ENCODE results near the gene PDHB.

The PDHB gene

GRCh38 chr3:58403513-58404109, 30.0 kb downstream of the PDHB start:
- DNase-seq (ENCODE audit: low read depth, low spot score), result no peak

- DNase-seq (ENCODE audit: low read depth, low spot score), result no peak
Measured at GRCh38 chr3:58398669-58399333, 34.8 kb downstream of the PDHB start.

- no peak for DNase-seq (ENCODE audit: low read depth, low spot score)
Measured at GRCh38 chr3:58394339-58394738, 39.3 kb downstream of the PDHB start.

- no peak for DNase-seq (ENCODE audit: low read depth, low spot score)
Measured at GRCh38 chr3:58392181-58392580, 41.5 kb downstream of the PDHB start.

- DNase-seq (ENCODE audit: low read depth, low spot score), result no peak
Measured at GRCh38 chr3:58391156-58391865, 42.3 kb downstream of the PDHB start.

- no peak for DNase-seq (ENCODE audit: low read depth, low spot score)
Measured at GRCh38 chr3:58388550-58389091, 45.0 kb downstream of the PDHB start.

GRCh38 chr3:58387650-58388546, 45.7 kb downstream of the PDHB start:
- DNase-seq (ENCODE audit: low read depth, low spot score), result no peak

GRCh38 chr3:58386626-58387365, 46.8 kb downstream of the PDHB start:
- no peak for DNase-seq (ENCODE audit: low read depth, low spot score)

GRCh38 chr3:58384381-58385090, 49.1 kb downstream of the PDHB start:
- no peak for DNase-seq (ENCODE audit: low read depth, low spot score)

- DNase-seq (ENCODE audit: low read depth, low spot score), result no peak
Measured at GRCh38 chr3:58383904-58384303, 49.7 kb downstream of the PDHB start.

GRCh38 chr3:58383476-58383875, 50.2 kb downstream of the PDHB start:
- no peak for DNase-seq (ENCODE audit: low read depth, low spot score)

GRCh38 chr3:58379351-58380073, 54.1 kb downstream of the PDHB start:
- DNase-seq (ENCODE audit: low read depth, low spot score), result no peak

- DNase-seq (ENCODE audit: low read depth, low spot score), result no peak
Measured at GRCh38 chr3:58377750-58378149, 55.9 kb downstream of the PDHB start.

All from iPS DF 19.7 (cell line).